ENCODE data around the gene KIF26B. TPM values are rescaled to one million over a fixed set of nuclear protein-coding genes. Genes with fewer than 3 reads are reported as not detected.

KIF26B gene
- total RNA-seq, 1 experiment from 2014 or later: 1.2 TPM

DNA sequence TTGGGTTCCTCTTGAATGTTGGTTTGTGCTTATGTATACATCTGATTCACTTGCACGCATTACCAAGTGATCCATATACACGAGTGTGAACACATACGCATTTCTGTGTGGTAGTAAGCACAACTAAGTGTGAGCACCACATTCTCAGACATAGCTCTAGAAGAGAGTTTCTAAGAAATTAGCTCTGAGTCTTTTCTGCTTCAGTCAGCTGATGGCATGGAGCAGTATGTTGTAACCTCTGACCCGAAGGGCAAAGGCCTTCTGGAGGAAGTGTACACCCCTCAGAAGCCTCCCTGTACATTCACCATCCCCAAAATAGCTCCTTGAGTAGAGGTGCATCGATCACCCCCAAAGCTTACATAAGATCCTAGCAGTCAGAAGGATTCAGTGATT is 183.7 kb downstream of the KIF26B start:
- ATAC-seq (no peak), DNase-seq (ENCODE audit: low spot score) (no peak)
- no peak overlapping the region for H3K4me3 Mint-ChIP-seq
- H3K9me3 Mint-ChIP-seq: no peaks in the 10 kb centered on the region
- peaks cover 14% of the 10 kb centered on the region for H3K4me1 Mint-ChIP-seq
- H3K27me3 Mint-ChIP-seq (ENCODE audit: low read depth): peaks cover 19% of the 10 kb centered on the region
- H3K36me3 Mint-ChIP-seq: no peaks in the 10 kb centered on the region
- TF ChIP-seq, protein P1, sequence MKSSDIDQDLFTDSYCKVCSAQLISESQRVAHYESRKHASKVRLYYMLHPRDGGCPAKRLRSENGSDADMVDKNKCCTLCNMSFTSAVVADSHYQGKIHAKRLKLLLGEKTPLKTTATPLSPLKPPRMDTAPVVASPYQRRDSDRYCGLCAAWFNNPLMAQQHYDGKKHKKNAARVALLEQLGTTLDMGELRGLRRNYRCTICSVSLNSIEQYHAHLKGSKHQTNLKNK (CRISPR knock-in tag; IDR thresholded peaks at IDR 0.05): no peak
- TF ChIP-seq, protein P2, sequence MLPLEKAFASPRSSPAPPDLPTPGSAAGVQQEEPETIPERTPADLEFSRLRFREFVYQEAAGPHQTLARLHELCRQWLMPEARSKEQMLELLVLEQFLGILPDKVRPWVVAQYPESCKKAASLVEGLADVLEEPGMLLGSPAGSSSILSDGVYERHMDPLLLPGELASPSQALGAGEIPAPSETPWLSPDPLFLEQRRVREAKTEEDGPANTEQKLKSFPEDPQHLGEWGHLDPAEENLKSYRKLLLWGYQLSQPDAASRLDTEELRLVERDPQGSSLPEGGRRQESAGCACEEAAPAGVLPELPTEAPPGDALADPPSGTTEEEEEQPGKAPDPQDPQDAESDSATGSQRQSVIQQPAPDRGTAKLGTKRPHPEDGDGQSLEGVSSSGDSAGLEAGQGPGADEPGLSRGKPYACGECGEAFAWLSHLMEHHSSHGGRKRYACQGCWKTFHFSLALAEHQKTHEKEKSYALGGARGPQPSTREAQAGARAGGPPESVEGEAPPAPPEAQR (CRISPR knock-in tag; IDR thresholded peaks at IDR 0.05): no peak
- TF ChIP-seq ZNF232 (CRISPR knock-in tag; IDR thresholded peaks at IDR 0.05) (no peak), ZNF532 (CRISPR knock-in tag; IDR thresholded peaks at IDR 0.05; ENCODE audit: borderline replicate concordance) (no peak), USF1 (CRISPR knock-in tag; IDR thresholded peaks at IDR 0.05) (no peak), ATF3 (CRISPR knock-in tag; conservative IDR thresholded peaks at IDR 0.05) (no peak), ZNF425 (CRISPR knock-in tag; conservative IDR thresholded peaks at IDR 0.05) (no peak), RELA (CRISPR knock-in tag; IDR thresholded peaks at IDR 0.05; ENCODE audit: borderline replicate concordance) (no peak), NFYB (CRISPR knock-in tag; conservative IDR thresholded peaks at IDR 0.05; ENCODE audit: low read depth) (no peak), ZBTB21 (CRISPR knock-in tag; IDR thresholded peaks at IDR 0.05; ENCODE audit: borderline replicate concordance) (no peak), GABPB1 (CRISPR knock-in tag; IDR thresholded peaks at IDR 0.05) (no peak), EMX1 (CRISPR knock-in tag; IDR thresholded peaks at IDR 0.05) (no peak), ERG (CRISPR knock-in tag; IDR thresholded peaks at IDR 0.05) (no peak), SP1 (CRISPR knock-in tag; conservative IDR thresholded peaks at IDR 0.05) (no peak), NR2C2 (CRISPR knock-in tag; IDR thresholded peaks at IDR 0.05) (no peak), ZNF423 (CRISPR knock-in tag; IDR thresholded peaks at IDR 0.05) (no peak)
- TF ChIP-seq, protein P3, sequence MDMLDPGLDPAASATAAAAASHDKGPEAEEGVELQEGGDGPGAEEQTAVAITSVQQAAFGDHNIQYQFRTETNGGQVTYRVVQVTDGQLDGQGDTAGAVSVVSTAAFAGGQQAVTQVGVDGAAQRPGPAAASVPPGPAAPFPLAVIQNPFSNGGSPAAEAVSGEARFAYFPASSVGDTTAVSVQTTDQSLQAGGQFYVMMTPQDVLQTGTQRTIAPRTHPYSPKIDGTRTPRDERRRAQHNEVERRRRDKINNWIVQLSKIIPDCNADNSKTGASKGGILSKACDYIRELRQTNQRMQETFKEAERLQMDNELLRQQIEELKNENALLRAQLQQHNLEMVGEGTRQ (CRISPR knock-in tag; IDR thresholded peaks at IDR 0.05): no peak
- TF ChIP-seq, protein P4, sequence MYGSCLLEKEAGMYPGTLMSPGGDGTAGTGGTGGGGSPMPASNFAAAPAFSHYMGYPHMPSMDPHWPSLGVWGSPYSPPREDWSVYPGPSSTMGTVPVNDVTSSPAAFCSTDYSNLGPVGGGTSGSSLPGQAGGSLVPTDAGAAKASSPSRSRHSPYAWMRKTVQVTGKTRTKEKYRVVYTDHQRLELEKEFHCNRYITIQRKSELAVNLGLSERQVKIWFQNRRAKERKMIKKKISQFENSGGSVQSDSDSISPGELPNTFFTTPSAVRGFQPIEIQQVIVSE (CRISPR knock-in tag; IDR thresholded peaks at IDR 0.05; ENCODE audit: borderline replicate concordance): no peak
- no peak overlapping the region for H3K27ac Mint-ChIP-seq
- ChIA-PET POLR2A (no interaction called here), CTCF (no interaction called here)
